MCF 10A (cell line): ENCODE results near the gene RNF150. TPM values are rescaled to one million over a fixed set of nuclear protein-coding genes. Genes with fewer than 3 reads are reported as not detected.

Source experiments
- BruUV-seq: library from RNA; stranded (reverse); fragments of 400-500 nt; replicated peaks from 2 replicates; lab custom pipeline; 2021; lab: Mats Ljungman, UMichigan
- CTCF ChIA-PET: fragments of 300-600 bp; sonication (Branson Sonifier 250); formaldehyde crosslinking; extraction: SDS; loops from one replicate; lab custom pipeline; 2021; ENCODE audit warnings: antibody characterized with exemption, inconsistent platforms; lab: Yijun Ruan, JAX
- POLR2A ChIA-PET: fragments of 300-600, 350-650 bp; sonication (Branson Sonifier 250); formaldehyde crosslinking; extraction: SDS; loops from one replicate; lab custom pipeline; 2020; ENCODE audit warnings: antibody characterized with exemption, inconsistent platforms; lab: Yijun Ruan, JAX
- DNase-seq: peaks from one replicate; pipeline ENCODE4 v3.0.0-alpha.2; 2018; ENCODE audit not compliant: unreplicated experiment
- H3K27ac Mint-ChIP-seq: one replicate; pipeline ENCODE4 v1.8.0; 2022; ENCODE audit warnings: mild to moderate bottlenecking, low read depth, mixed read lengths; ENCODE audit not compliant: unreplicated experiment
- H3K27me3 Mint-ChIP-seq: one replicate; pipeline ENCODE4 v1.8.0; 2022; ENCODE audit warnings: mixed read lengths; ENCODE audit not compliant: insufficient read depth, unreplicated experiment
- H3K36me3 Mint-ChIP-seq: one replicate; pipeline ENCODE4 v1.8.0; 2022; ENCODE audit warnings: mild to moderate bottlenecking, moderate library complexity, mixed read lengths; ENCODE audit not compliant: insufficient read depth, unreplicated experiment
- H3K4me1 Mint-ChIP-seq: one replicate; pipeline ENCODE4 v1.8.0; 2022; ENCODE audit warnings: mixed read lengths; ENCODE audit not compliant: insufficient read depth, unreplicated experiment
- H3K4me3 Mint-ChIP-seq: one replicate; pipeline ENCODE4 v1.8.0; 2022; ENCODE audit warnings: mild to moderate bottlenecking, moderate library complexity, mixed read lengths; ENCODE audit not compliant: unreplicated experiment
- H3K9me3 Mint-ChIP-seq: one replicate; pipeline ENCODE4 v1.8.0; 2022; ENCODE audit warnings: mixed read lengths; ENCODE audit not compliant: unreplicated experiment
- CTCF ChIP-seq: fragments of 200-600 bp; IDR thresholded peaks from one replicate; pipeline ENCODE4 v1.8.0; 2022; ENCODE audit warnings: antibody characterized with exemption, mild to moderate bottlenecking; ENCODE audit not compliant: unreplicated experiment
- intact Hi-C: fragments of 100-400 bp; cut with micrococcal nuclease; formaldehyde crosslinking; loops from 2 replicates; pipeline ENCODE4 v1.14.1; 2022
- total RNA-seq: library from RNA; stranded (reverse); gene quantifications from 2 replicates; pipeline ENCODE4 v1.2.3, GENCODE V29; 2022

RNF150 gene
- total RNA-seq, 1 experiment from 2014 or later = 0.44 TPM

GRCh38 chr4:140846736-140847135 is 286.5 kb downstream of the RNF150 start:
- no peak for DNase-seq
- H3K36me3 Mint-ChIP-seq = no peaks in the 10 kb centered on the region
- no peak for TF ChIP-seq CTCF
- ChIA-PET CTCF (interaction anchor here (1.7 kb wide), 1 partner anchor 251 kb away, joined by 6 read pairs; no protein-coding TSS in a partner anchor), POLR2A (no interaction called here)
- H3K27me3 Mint-ChIP-seq = no peaks in the 10 kb centered on the region
- BruUV-seq = no TSS peak
- no peak overlapping the region for H3K27ac Mint-ChIP-seq
- intact Hi-C loops = no loop called here
- H3K4me3 Mint-ChIP-seq = no peak overlapping the region
- H3K9me3 Mint-ChIP-seq = no peaks in the 10 kb centered on the region
- H3K4me1 Mint-ChIP-seq = peaks cover 6% of the 10 kb centered on the region

GRCh38 chr4:140844061-140844460 is 289.2 kb downstream of the RNF150 start:
- CTCF ChIA-PET = interaction anchor here (0.6 to 1.5 kb wide), 4 partner anchors 233 to 298 kb away, joined by 3 to 5 read pairs (median 4); no protein-coding TSS in a partner anchor
- intact Hi-C loops = no loop called here
- Mint-ChIP-seq H3K27me3 (no peaks in the 10 kb centered on the region), H3K4me1 (no peaks in the 10 kb centered on the region), H3K4me3 (no peak overlapping the region), H3K9me3 (peaks cover 8% of the 10 kb centered on the region), H3K36me3 (no peaks in the 10 kb centered on the region), H3K27ac (no peak overlapping the region)
- no peak for DNase-seq
- BruUV-seq = no TSS peak
- POLR2A ChIA-PET = no interaction called here
- TF ChIP-seq CTCF = no peak

GRCh38 chr4:140841186-140841585 is 292.1 kb downstream of the RNF150 start:
- Mint-ChIP-seq H3K4me1 (no peaks in the 10 kb centered on the region), H3K4me3 (no peak overlapping the region), H3K36me3 (no peaks in the 10 kb centered on the region), H3K27ac (no peak overlapping the region), H3K9me3 (peaks cover 8% of the 10 kb centered on the region), H3K27me3 (no peaks in the 10 kb centered on the region)
- ChIA-PET CTCF (interaction anchor here (0.7 to 1.0 kb wide), 2 partner anchors 15 to 763 kb away, joined by 3 read pairs; no protein-coding TSS in a partner anchor), POLR2A (no interaction called here)
- intact Hi-C loops = no loop called here
- TF ChIP-seq CTCF = no peak
- BruUV-seq = no TSS peak
- no peak for DNase-seq

GRCh38 chr4:140839888-140840790 is 293.1 kb downstream of the RNF150 start:
- POLR2A ChIA-PET = interaction anchor here (0.5 to 0.6 kb wide), 2 partner anchors 63 to 246 kb away, joined by 3 read pairs; no protein-coding TSS in a partner anchor
- CTCF ChIA-PET = interaction anchor here (0.6 to 1.0 kb wide), 4 partner anchors 11 to 1237 kb away, joined by 3 to 4 read pairs (median 3); no protein-coding TSS in a partner anchor

More at GRCh38 chr4:140839888-140840790, 293.1 kb downstream of the RNF150 start:
- Mint-ChIP-seq H3K4me3 (no peak overlapping the region), H3K36me3 (no peaks in the 10 kb centered on the region), H3K4me1 (no peaks in the 10 kb centered on the region), H3K27me3 (no peaks in the 10 kb centered on the region), H3K9me3 (peaks cover 8% of the 10 kb centered on the region), H3K27ac (no peak overlapping the region)
- BruUV-seq = no TSS peak
- no peak for DNase-seq
- TF ChIP-seq CTCF = no peak
- intact Hi-C loops = no loop called here
